Measurements from ENCODE around the gene FECH. TPM values are rescaled to one million over a fixed set of nuclear protein-coding genes. Genes with fewer than 3 reads are reported as not detected.
A peak's percentile ranks its signal among the peaks of the same experiment; 100 is the strongest.

Gene FECH
- total and polyA plus RNA-seq, 10 of the 15 experiments (the other 5 are each of a cell fraction or from before 2014, with no cell fraction given) = 9.9 to 50.0 (median 30.1) TPM

- ChIA-PET CTCF (interaction anchor here (0.6 to 2.3 kb wide), 5 partner anchors 9 to 422 kb away, joined by 3 to 14 read pairs (median 5); partner anchors contain the start of gene NEDD4L), SMC1A (ENCODE audit: uncharacterized antibody, unreplicated experiment) (interaction anchor here (0.6 to 1.9 kb wide), 4 partner anchors 9 to 1058 kb away, joined by 3 to 10 read pairs (median 4); no protein-coding TSS in a partner anchor), RAD21 (ENCODE audit: unreplicated experiment) (interaction anchor here (0.7 to 1.5 kb wide), 4 partner anchors 9 to 355 kb away, joined by 3 to 12 read pairs (median 3); no protein-coding TSS in a partner anchor), POLR2A (interaction anchor here (0.6 to 1.0 kb wide), 4 partner anchors 9 to 456 kb away, joined by 3 to 6 read pairs (median 5); no protein-coding TSS in a partner anchor)
- Histone ChIP-seq H3K4me3 (peak overlapping the region; percentile 99), H3K4me2 (ENCODE audit: control insufficient read depth, insufficient read depth) (peak overlapping the region; percentile 79), H3K4me1 (ENCODE audit: control insufficient read depth, insufficient read depth, low read length) (no peaks in the 10 kb centered on the region; the same call in 1 of the 2 replicates), H4K20me1 (ENCODE audit: control insufficient read depth, insufficient read depth) (no peaks in the 10 kb centered on the region), H3K79me2 (ENCODE audit: control insufficient read depth, insufficient read depth, low read length) (peaks cover 28% of the 10 kb centered on the region), H3K27me3 (replicated peaks in 1 of 2; ENCODE audit: control insufficient read depth in 2 of 2, insufficient read depth in 2 of 2, low read length in 1 of 2) (no peaks in the 10 kb centered on the region), H3K9me3 (replicated peaks; ENCODE audit: control insufficient read depth, insufficient read depth, low read length) (no peaks in the 10 kb centered on the region), H2AFZ (ENCODE audit: control insufficient read depth, low read depth, low read length) (peak overlapping the region; percentile 95), H3K36me3 (ENCODE audit: control insufficient read depth in 2 of 2, insufficient read depth in 2 of 2, low read length in 1 of 2) (peaks cover 0 to 7% of the 10 kb centered on the region in 2 experiments; a peak in 3 of 4 replicates), H3K27ac (ENCODE audit: control insufficient read depth, insufficient read depth) (peak overlapping the region; percentile 87), H3K9ac (ENCODE audit: control insufficient read depth, insufficient read depth, low read length) (peak overlapping the region; percentile 91)
- DNase-seq (ENCODE audit: low read depth, low spot score) (no peak), FAIRE-seq (no peak), ATAC-seq (peak; percentile 55)
- 2% methylated on average over 13 of the region's 20 CpGs for WGBS (ENCODE audit: insufficient coverage, insufficient replicate concordance, low lambda C conversion rate, missing lambda C conversion rate)
- intact Hi-C loops (cut with micrococcal nuclease; ENCODE audit: unreplicated experiment) (loop anchor here (1.0 to 5.0 kb wide), 2 partner anchors 9 to 221 kb away; no protein-coding TSS in a partner anchor), in situ Hi-C loops (cut with MboI) (no loop called here)
- TF ChIP-seq, protein P1, sequence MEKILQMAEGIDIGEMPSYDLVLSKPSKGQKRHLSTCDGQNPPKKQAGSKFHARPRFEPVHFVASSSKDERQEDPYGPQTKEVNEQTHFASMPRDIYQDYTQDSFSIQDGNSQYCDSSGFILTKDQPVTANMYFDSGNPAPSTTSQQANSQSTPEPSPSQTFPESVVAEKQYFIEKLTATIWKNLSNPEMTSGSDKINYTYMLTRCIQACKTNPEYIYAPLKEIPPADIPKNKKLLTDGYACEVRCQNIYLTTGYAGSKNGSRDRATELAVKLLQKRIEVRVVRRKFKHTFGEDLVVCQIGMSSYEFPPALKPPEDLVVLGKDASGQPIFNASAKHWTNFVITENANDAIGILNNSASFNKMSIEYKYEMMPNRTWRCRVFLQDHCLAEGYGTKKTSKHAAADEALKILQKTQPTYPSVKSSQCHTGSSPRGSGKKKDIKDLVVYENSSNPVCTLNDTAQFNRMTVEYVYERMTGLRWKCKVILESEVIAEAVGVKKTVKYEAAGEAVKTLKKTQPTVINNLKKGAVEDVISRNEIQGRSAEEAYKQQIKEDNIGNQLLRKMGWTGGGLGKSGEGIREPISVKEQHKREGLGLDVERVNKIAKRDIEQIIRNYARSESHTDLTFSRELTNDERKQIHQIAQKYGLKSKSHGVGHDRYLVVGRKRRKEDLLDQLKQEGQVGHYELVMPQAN (conservative IDR thresholded peaks at IDR 0.05) = no peak
- no peak for TF ChIP-seq HDAC2 (IDR thresholded peaks at IDR 0.05)
- peak; percentile 31; the same call in 1 of the 2 replicates for TF ChIP-seq ZNF384 (IDR thresholded peaks at IDR 0.05; ENCODE audit: borderline replicate concordance, low read depth, low read length)
- BruUV-seq (replicated peaks) = no TSS peak
Observed at GRCh38 chr18:57621246-57621604, 34.7 kb upstream of the FECH start.

GRCh38 chr18:57619876-57620275 is 33.4 kb upstream of the FECH start:
- no TSS peak for BruUV-seq (replicated peaks)
- no peak for TF ChIP-seq GABPA (IDR thresholded peaks at IDR 0.05; ENCODE audit: low read depth)
- TF ChIP-seq NBN (IDR thresholded peaks at IDR 0.05) = no peak
- no peak for TF ChIP-seq NR2C2 (IDR thresholded peaks at IDR 0.05; ENCODE audit: borderline replicate concordance, control insufficient read depth, insufficient read length, low read depth)
- TF ChIP-seq TARDBP (IDR thresholded peaks at IDR 0.05; ENCODE audit: borderline replicate concordance) = no peak
- TF ChIP-seq FOXK2 (IDR thresholded peaks at IDR 0.05) = no peak
- no peak for TF ChIP-seq RUNX3 (IDR thresholded peaks at IDR 0.05; ENCODE audit: low read length)
- no peak for TF ChIP-seq RB1 (IDR thresholded peaks at IDR 0.05; ENCODE audit: borderline replicate concordance)
- TF ChIP-seq, protein P2, sequence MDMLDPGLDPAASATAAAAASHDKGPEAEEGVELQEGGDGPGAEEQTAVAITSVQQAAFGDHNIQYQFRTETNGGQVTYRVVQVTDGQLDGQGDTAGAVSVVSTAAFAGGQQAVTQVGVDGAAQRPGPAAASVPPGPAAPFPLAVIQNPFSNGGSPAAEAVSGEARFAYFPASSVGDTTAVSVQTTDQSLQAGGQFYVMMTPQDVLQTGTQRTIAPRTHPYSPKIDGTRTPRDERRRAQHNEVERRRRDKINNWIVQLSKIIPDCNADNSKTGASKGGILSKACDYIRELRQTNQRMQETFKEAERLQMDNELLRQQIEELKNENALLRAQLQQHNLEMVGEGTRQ (IDR thresholded peaks at IDR 0.05; ENCODE audit: borderline replicate concordance, low read depth, low read length) = no peak
- TF ChIP-seq JUND (IDR thresholded peaks at IDR 0.05; ENCODE audit: low read depth, low read length) = no peak
- TF ChIP-seq SMC3 (IDR thresholded peaks at IDR 0.05; ENCODE audit: borderline replicate concordance, low read length) = no peak

More at GRCh38 chr18:57619876-57620275, 33.4 kb upstream of the FECH start:
- Histone ChIP-seq H3K4me1 (ENCODE audit: control insufficient read depth, insufficient read depth, low read length) (no peaks in the 10 kb centered on the region; the same call in 1 of the 2 replicates), H3K36me3 (ENCODE audit: control insufficient read depth in 2 of 2, insufficient read depth in 2 of 2, low read length in 1 of 2) (peaks cover 1 to 9% of the 10 kb centered on the region in 2 experiments; a peak in 3 of 4 replicates), H3K79me2 (ENCODE audit: control insufficient read depth, insufficient read depth, low read length) (peaks cover 28% of the 10 kb centered on the region), H4K20me1 (ENCODE audit: control insufficient read depth, insufficient read depth) (no peaks in the 10 kb centered on the region), H3K27me3 (replicated peaks in 1 of 2; ENCODE audit: control insufficient read depth in 2 of 2, insufficient read depth in 2 of 2, low read length in 1 of 2) (no peaks in the 10 kb centered on the region), H3K27ac (ENCODE audit: control insufficient read depth, insufficient read depth) (no peak overlapping the region), H3K4me3 (no peak overlapping the region), H3K4me2 (ENCODE audit: control insufficient read depth, insufficient read depth) (peak overlapping the region; percentile 79), H3K9ac (ENCODE audit: control insufficient read depth, insufficient read depth, low read length) (no peak overlapping the region), H3K9me3 (replicated peaks; ENCODE audit: control insufficient read depth, insufficient read depth, low read length) (no peaks in the 10 kb centered on the region), H2AFZ (ENCODE audit: control insufficient read depth, low read depth, low read length) (no peak overlapping the region)
- FAIRE-seq = no peak
- ATAC-seq = no peak
- no peak for DNase-seq (ENCODE audit: low read depth, low spot score)
- 85% methylated on average over 3 of the region's 3 CpGs for WGBS (ENCODE audit: insufficient coverage, insufficient replicate concordance, low lambda C conversion rate, missing lambda C conversion rate)
- intact Hi-C loops (cut with micrococcal nuclease; ENCODE audit: unreplicated experiment) (loop anchor here (5.0 kb wide), 1 partner anchor 222 kb away; no protein-coding TSS in a partner anchor), in situ Hi-C loops (cut with MboI) (no loop called here)
- ChIA-PET SMC1A (ENCODE audit: uncharacterized antibody, unreplicated experiment) (interaction anchor here (0.8 to 1.2 kb wide), 6 partner anchors 11 to 433 kb away, joined by 3 read pairs; no protein-coding TSS in a partner anchor), POLR2A (interaction anchor here (0.6 kb wide), 1 partner anchor 215 kb away, joined by 3 read pairs; no protein-coding TSS in a partner anchor), RAD21 (ENCODE audit: unreplicated experiment) (no interaction called here), CTCF (interaction anchor here (0.6 to 2.3 kb wide), 2 partner anchors 11 to 726 kb away, joined by 3 to 11 read pairs; no protein-coding TSS in a partner anchor)

All from GM12878 (cell line).